Adrenal gland (tissue), 5 donors: ENCODE results near the gene IKBKG.

Experiments used
- CTCF ChIP-seq, 6 experiments: fragments of 450-650 bp in 4 of 6; fragments of 200-600 bp in 2 of 6; sonication (generic) in 1 of 6; IDR thresholded peaks; 1 replicate in 5 of 6; 2 replicates in 1 of 6; pipeline versions ENCODE4 v1.5.1 to v1.8.0; 2016 to 2021; ENCODE audit warnings: antibody characterized with exemption in 6 of 6, mild to moderate bottlenecking in 2 of 6, moderate library complexity in 1 of 6
- POLR2A ChIP-seq, 2 donors: fragments of 450-650 bp; IDR thresholded peaks; one replicate each; pipeline ENCODE4 v1.6.1; 2017; ENCODE audit warnings: antibody characterized with exemption in 2 of 2, mild to moderate bottlenecking in 2 of 2, moderate library complexity in 1 of 2
- donor health status: DM: no; HTN: no; CAD: no.

GRCh38 chrX:154541589-154541895, 5.9 kb upstream of the IKBKG start:
- TF ChIP-seq POLR2A (IDR thresholded peaks at IDR 0.05) (no peak), CTCF (IDR thresholded peaks at IDR 0.05) (no peak)
